Natural killer cell treated with Interleukin-12 subunit alpha and Interleukin-12 subunit beta and Interleukin-15 and Interleukin-18, amount 100 ng/mL, for 72 hours (primary cell): ENCODE results near the gene ALPI. TPM values are rescaled to one million over a fixed set of nuclear protein-coding genes. Genes with fewer than 3 reads are reported as not detected.
"Not testable (repeated sequence)": the region's sequence is repeated elsewhere in the genome, so short reads cannot be mapped to it uniquely, and the experiment has no call there.

Source experiments
- ATAC-seq, 2 donors: fragments of 150-1000 bp; cut with Tn5 transposase in 1 of 2; sonication (Bioruptor Pico), chemical (Tn5 transposase) in 1 of 2; 2 replicates each; pipeline ENCODE4 v1.10.0; 2021
- DNase-seq: peaks from one replicate; pipeline ENCODE4 v3.0.0; 2022; ENCODE audit warnings: low spot score
- H3K27ac Mint-ChIP-seq, 2 donors: 1 replicate in 1 of 2; 2 replicates in 1 of 2; pipeline ENCODE4 v1.8.0; 2022; ENCODE audit warnings: mixed read lengths in 2 of 2, mild to moderate bottlenecking in 1 of 2, moderate library complexity in 1 of 2
- H3K27me3 Mint-ChIP-seq, 2 donors: 1 replicate in 1 of 2; 2 replicates in 1 of 2; pipeline ENCODE4 v1.8.0; 2022; ENCODE audit warnings: mixed read lengths in 2 of 2
- H3K36me3 Mint-ChIP-seq: one replicate; pipeline ENCODE4 v1.8.0; 2022; ENCODE audit warnings: mixed read lengths
- H3K4me1 Mint-ChIP-seq, 2 donors: 1 replicate in 1 of 2; 2 replicates in 1 of 2; pipeline ENCODE4 v1.8.0; 2022; ENCODE audit warnings: low read depth in 2 of 2, mixed read lengths in 2 of 2, mild to moderate bottlenecking in 1 of 2
- H3K4me3 Mint-ChIP-seq: one replicate; pipeline ENCODE4 v1.8.0; 2022; ENCODE audit warnings: mixed read lengths
- H3K9me3 Mint-ChIP-seq: 2 replicates; pipeline ENCODE4 v1.8.0; 2022; ENCODE audit warnings: mixed read lengths
- total RNA-seq, 2 donors: library from RNA; stranded (reverse); gene quantifications; one replicate each; pipeline ENCODE4 v1.2.3, GENCODE V29; 2022

Gene ALPI
- total RNA-seq, 2 donors from 2014 or later = not detected

DNA sequence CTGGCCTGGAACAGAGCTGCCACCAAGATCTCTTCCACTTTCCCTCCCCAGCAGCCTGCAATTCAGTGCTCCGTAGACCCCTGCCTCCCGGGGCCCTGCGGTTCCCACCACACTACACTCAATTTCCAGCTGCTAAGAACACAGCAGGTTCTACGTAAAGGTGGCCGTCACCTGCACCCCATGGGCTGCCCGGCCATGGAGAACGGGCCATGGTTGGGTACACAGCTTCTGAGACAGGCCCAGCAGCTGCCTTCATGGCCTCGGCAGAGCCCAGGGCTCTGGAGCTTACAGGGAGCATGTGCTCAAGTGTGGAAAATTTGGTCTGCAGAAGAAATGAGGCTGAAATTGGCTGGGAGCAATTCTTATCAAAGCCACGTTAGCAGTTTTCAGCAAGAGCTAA is 22.3 kb upstream of the ALPI start:
- not testable (repeated sequence) for H3K27me3 Mint-ChIP-seq, H3K4me1 Mint-ChIP-seq, ATAC-seq, H3K9me3 Mint-ChIP-seq, H3K27ac Mint-ChIP-seq, H3K36me3 Mint-ChIP-seq, H3K4me3 Mint-ChIP-seq, DNase-seq

DNA sequence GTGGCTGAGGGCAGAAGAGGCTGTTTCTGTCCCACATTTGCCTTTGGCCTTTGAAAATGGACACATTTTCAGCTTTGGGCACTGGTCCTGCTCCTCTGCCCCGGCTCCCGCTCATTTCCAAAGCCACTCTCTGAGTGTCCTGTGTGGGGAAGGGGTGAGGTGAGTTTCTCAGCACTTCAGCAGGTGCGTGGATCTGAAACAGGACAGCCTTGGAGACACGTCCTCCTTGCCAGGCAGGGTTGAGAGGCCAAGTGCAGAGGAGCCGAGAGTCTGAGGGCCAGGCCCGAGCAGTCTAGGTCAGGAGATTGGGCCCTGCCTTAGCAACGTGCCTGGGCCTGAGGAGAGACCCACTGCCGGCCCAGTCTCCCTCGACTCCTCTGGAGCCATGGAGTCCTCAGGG is 21.9 kb upstream of the ALPI start:
- H3K27me3 Mint-ChIP-seq = no peaks in the 10 kb centered on the region
- no peak overlapping the region for H3K27ac Mint-ChIP-seq
- no peak for DNase-seq
- H3K4me3 Mint-ChIP-seq = no peak overlapping the region
- H3K9me3 Mint-ChIP-seq = no peaks in the 10 kb centered on the region
- H3K4me1 Mint-ChIP-seq = no peaks in the 10 kb centered on the region
- ATAC-seq = no peak
- no peaks in the 10 kb centered on the region for H3K36me3 Mint-ChIP-seq

DNA sequence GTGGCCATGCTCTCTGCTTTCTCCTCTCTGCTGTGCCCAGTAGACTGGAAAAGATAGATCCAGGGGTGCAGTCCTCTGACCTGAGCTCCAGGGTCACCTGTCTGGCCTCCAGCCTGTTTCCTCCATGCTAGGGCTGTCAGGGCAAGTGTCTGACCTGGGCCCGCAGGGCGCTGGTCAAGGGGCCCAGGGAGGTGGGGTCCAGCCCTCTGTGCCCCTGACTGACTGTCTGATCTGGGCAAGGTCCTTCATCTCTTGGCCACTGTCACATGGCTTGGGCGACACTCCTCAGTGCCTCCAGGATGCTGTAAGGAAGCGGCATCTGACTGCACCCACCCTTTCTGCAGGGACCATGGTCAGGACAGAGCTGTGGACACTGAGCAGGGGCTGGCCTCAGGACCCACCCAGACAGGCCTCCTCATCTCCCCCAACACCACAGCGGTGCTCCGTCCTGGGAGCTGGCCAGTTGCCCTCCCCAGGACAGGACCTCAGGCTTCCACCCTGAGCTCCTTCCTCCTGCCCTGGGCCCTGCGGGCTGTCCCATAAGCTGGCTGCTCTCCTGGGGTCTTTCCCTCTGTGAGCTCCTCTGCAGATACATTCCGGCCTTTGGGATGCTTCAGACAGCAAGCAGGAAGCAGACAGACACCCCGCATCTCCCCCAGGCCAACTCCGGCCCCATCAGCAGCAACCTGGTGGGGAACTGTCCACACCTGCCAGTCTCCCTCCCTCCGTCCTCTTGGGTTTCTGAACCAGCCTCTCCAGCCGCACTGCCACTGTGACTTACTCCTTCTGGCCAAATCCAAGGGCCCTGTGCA is 21.2 kb upstream of the ALPI start:
- ATAC-seq (no peak), DNase-seq (no peak)
- Mint-ChIP-seq H3K27ac (no peak overlapping the region), H3K9me3 (no peaks in the 10 kb centered on the region), H3K27me3 (peaks cover 0 to under 1% of the 10 kb centered on the region in 2 donors), H3K4me1 (peaks cover 0 to under 1% of the 10 kb centered on the region in 2 donors), H3K36me3 (no peaks in the 10 kb centered on the region), H3K4me3 (no peak overlapping the region)

DNA sequence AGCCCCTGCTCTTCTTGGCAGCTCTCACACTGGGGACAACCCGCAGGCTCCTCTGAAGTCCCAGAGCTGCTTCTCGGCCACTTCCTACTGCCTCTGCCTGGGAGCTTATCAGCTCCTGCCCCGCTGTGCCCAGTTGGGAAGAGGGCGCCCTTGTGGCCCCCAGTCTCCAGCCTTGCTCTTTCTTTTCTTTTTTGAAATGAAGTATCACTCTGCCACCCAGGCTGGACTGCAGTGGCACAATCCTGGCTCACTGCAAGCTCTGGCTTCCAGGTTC is 20.6 kb upstream of the ALPI start:
- Mint-ChIP-seq H3K36me3 (no peaks in the 10 kb centered on the region), H3K27ac (no peak overlapping the region), H3K4me3 (no peak overlapping the region), H3K27me3 (peaks cover 0 to 2% of the 10 kb centered on the region in 2 donors), H3K9me3 (no peaks in the 10 kb centered on the region), H3K4me1 (peaks cover 0 to 2% of the 10 kb centered on the region in 2 donors)
- DNase-seq = no peak
- ATAC-seq = no peak

DNA sequence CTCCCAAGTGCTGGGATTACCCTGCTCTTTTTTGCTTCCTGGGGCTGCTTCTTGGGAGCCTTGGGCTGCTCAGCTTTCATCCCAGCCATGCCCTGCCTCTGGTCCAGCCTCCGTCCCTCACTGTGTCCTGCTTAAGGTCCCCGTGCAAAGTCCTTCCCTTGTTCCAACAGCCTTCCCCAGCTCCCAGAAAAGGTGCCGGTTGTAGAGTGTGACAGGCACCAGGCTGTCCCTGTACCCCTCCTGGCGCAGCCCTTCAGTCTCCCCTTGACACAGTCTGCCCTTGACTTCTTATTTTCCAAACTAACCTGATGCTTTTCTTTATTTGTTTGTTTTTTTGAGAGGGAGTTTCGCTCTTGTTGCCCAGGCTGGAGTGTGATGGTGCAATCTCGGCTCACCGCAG is 20.1 kb upstream of the ALPI start:
- peaks cover 0 to 2% of the 10 kb centered on the region in 2 donors for H3K27me3 Mint-ChIP-seq
- H3K4me1 Mint-ChIP-seq = peaks cover 0 to 5% of the 10 kb centered on the region in 2 donors
- DNase-seq (no peak), ATAC-seq (no peak)
- H3K36me3 Mint-ChIP-seq = no peaks in the 10 kb centered on the region
- H3K4me3 Mint-ChIP-seq = no peak overlapping the region
- no peaks in the 10 kb centered on the region for H3K9me3 Mint-ChIP-seq
- H3K27ac Mint-ChIP-seq = no peak overlapping the region

DNA sequence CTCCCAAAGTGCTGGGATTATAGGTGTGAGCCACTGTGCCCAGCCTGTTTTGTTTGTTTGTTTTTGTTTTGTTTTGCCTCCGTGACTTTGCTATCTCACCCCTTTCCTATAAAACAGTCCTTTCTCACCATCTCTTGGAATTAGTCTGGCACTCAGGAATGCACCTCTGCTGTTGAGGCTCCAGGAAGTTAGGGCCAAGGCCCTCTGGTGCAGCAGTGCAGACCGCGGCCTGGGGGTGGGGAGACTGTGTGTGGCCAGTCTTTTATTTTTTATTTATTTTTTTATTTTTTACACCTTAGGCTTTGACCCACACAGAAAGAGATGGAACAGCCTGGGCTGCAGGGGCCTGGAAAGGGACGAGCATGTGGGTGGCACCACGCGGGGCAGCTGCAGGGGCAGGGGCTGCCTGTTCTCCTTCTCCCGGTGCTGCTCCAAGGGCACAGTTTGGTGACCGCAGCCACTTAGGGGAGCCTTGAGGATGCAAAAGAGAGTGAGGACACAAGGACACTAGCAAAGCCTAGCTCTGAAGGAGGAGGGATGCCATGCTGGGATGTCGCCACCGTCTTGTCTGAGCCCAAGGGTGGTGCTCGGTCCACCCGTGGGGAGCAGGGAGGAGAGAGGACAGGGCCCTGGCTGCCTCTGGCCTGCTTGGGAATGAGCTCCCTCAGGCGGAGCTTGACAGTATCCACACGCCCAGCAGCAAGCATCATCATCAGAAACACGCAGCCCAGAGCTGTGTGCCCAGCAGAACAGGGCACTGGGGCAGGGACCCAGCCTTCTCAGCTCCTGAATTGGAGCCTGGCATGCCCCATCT is 19.4 kb upstream of the ALPI start:
- no peaks in the 10 kb centered on the region for H3K9me3 Mint-ChIP-seq
- DNase-seq (no peak), ATAC-seq (no peak)
- H3K27ac Mint-ChIP-seq = no peak overlapping the region
- H3K27me3 Mint-ChIP-seq = peaks cover 0 to 2% of the 10 kb centered on the region in 2 donors
- H3K36me3 Mint-ChIP-seq = no peaks in the 10 kb centered on the region
- H3K4me1 Mint-ChIP-seq = peaks cover 0 to 5% of the 10 kb centered on the region in 2 donors
- H3K4me3 Mint-ChIP-seq = no peak overlapping the region

DNA sequence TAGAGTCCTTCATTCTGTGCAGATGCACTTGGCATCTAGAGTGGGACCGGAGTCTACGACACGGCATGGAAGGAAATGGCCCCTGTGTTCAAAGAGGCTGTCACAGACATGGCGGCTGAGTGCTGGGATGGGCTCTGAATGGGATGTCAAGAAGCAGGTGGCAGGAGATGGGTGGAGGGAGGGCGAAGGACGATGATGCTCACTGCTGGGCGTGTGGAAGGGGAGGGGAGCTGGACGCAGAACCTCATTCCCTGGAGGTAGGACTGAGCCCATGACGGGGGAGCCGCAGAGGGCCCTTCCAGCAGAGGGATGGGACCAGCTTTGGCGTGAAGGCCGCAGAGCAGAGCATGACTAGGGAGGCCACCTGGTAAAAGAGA is 18.8 kb upstream of the ALPI start:
- Mint-ChIP-seq H3K27ac (no peak overlapping the region), H3K4me3 (no peak overlapping the region), H3K9me3 (no peaks in the 10 kb centered on the region), H3K27me3 (peaks cover 0 to 2% of the 10 kb centered on the region in 2 donors), H3K36me3 (no peaks in the 10 kb centered on the region), H3K4me1 (peaks cover 0 to 5% of the 10 kb centered on the region in 2 donors)
- DNase-seq (no peak), ATAC-seq (no peak)

DNA sequence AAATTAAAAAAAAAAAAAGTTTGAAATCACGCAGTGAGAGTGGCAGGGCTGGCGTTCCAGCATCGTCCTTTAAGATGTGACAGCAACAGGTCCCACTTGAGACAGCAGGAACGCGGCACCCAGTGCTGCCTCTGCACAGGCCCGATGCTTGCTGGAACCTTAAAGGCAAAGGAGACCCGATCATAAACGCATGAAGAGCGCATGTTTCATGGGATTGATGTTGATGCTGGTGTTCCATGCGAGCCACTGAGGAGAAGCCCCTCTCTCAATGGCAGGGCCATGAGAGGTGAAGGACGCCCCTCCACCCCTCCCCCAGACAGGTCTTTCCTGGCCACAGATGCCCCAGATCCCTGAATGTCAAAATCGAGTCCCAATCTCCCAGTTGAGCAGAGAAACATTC is 17.9 kb upstream of the ALPI start:
- H3K9me3 Mint-ChIP-seq = no peaks in the 10 kb centered on the region
- no peak overlapping the region for H3K4me3 Mint-ChIP-seq
- H3K27me3 Mint-ChIP-seq = peaks cover 0 to 2% of the 10 kb centered on the region in 2 donors
- H3K27ac Mint-ChIP-seq = no peak overlapping the region
- DNase-seq = no peak
- peaks cover 0 to 5% of the 10 kb centered on the region in 2 donors for H3K4me1 Mint-ChIP-seq
- ATAC-seq = no peak
- no peaks in the 10 kb centered on the region for H3K36me3 Mint-ChIP-seq

DNA sequence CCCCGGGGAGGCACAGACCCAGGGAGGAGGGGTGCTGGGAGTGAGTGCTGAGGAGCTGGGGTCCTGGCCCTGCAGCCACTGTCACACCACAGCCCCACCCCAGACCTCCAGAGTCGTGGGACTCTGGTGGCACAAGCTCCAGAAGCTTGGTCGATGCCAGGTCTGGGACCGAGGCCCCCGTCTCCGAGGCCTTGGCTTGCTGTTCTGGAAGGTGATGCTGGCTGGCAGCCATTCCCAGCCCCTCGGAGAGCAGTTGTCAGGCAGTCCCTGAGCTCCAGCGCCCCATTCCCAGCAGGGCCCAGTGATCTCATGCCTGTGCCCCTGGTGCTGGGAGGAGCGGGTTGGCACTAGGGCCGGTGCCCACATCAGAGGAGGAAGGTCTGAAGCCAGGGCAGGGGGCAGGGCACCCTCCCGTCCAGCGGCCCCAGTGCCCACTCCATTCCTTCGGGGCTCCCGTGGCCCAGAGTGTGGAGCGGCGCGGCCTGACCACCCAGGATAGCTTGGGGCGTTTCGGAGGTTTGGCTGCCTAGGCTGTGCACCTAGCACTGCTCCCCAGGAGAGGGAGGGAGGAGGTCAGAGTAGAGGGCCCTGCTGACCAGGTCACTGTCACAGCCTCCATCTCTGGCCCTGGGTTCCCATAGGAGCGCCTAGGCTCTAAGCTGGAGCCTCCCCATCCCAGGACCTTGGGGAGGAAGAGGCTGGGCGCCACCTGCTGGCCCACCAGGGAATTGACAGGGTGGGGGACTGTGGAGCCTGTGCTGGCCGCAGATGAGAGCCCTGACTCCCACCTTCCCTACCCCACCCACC is 16.8 kb upstream of the ALPI start:
- peak; percentile 39 for DNase-seq
- no peak overlapping the region for H3K4me3 Mint-ChIP-seq
- no peak for ATAC-seq
- H3K27ac Mint-ChIP-seq = no peak overlapping the region
- peaks cover 0 to 2% of the 10 kb centered on the region in 2 donors for H3K27me3 Mint-ChIP-seq
- no peaks in the 10 kb centered on the region for H3K9me3 Mint-ChIP-seq
- no peaks in the 10 kb centered on the region for H3K36me3 Mint-ChIP-seq
- peaks cover 0 to 5% of the 10 kb centered on the region in 2 donors for H3K4me1 Mint-ChIP-seq

DNA sequence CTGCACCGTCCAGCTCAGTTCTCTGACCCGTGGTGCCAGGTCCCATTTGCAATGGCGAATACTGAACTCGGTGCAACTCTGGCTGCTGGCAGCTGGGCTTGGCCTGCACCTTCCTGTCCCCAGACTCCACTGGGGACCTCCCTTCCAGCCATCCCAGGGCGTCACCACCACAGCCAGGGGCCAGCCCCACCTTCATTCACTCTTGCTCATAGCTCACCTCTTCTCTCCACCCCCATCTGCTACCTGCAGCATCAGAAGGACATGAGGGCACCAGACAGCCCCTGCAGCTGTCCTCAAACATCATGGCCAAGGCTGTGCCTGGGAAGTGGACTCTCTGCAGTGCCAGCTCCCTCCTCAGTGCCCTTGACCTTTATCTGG is 16.2 kb upstream of the ALPI start:
- DNase-seq = peak; percentile 28
- Mint-ChIP-seq H3K27me3 (peaks cover 0 to 2% of the 10 kb centered on the region in 2 donors), H3K36me3 (no peaks in the 10 kb centered on the region), H3K4me1 (peaks cover 0 to 5% of the 10 kb centered on the region in 2 donors), H3K27ac (no peak overlapping the region), H3K4me3 (no peak overlapping the region), H3K9me3 (no peaks in the 10 kb centered on the region)
- no peak for ATAC-seq

DNA sequence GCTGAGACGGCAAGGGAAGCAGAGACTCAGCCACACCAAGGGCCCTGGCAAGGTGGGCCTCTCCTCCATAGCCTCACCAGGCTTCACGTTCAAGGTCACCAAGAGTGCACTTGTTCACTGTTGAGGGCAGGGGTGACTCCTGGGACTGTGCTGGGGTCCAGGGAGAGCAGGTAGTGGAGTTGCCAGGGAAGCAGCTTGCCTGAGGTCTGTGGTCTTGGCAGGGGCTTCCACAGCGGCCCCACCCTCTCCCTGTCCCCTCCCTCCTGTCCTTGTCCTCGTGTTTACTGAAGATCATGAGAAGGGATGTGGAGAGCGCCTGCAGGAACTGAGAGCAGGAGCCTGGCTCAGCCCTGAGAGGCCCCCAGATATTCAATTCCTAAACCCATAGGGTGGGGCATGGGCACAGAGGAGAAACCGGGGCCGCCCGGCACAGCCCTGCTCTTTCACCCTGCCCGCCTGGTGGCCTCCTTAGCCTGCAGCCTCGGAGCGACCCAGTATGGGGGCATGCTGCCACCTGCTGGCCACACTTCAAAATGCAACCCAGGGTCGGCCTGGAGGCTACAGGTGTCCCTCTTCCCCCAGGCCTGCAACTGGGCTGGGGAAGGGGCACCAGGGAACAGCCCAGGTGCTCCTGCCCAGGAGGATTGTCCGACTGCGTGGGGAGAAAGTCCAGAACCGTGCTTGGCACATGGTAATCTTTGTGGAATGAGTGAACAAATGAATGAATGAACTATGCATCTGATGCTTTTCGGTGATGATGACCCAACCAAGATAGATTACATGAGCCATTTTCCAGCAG is 15.5 kb upstream of the ALPI start:
- ATAC-seq (peak; percentile 80 to 84), DNase-seq (peak; percentile 85)
- H3K4me3 Mint-ChIP-seq, H3K27me3 Mint-ChIP-seq, H3K27ac Mint-ChIP-seq, H3K4me1 Mint-ChIP-seq, H3K36me3 Mint-ChIP-seq, H3K9me3 Mint-ChIP-seq: not testable (repeated sequence)

DNA sequence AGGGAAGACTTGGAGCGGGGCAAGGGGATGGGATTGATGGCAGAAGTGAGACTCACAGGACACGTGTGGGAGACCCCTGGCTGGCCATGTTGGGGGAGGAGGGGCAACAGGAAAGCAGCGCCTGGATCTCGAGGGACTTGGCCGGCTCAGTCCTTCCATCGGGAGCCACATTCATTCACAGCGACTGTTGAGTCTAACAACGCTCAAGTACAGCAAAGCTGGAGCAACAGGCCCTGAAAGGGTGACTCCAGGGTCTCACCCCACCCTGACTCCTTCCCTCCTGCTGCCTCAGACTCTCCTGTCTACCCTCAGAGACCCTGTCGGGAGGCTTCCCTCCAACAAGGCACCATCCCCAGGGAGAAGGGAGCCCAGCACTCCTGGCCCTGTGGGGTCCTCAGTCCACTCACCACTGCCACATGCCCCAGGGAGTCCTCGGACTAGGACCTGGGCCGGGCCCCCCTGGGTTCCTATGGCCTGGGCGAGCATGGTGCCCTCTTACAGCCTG is 14.8 kb upstream of the ALPI start:
- H3K9me3 Mint-ChIP-seq = no peaks in the 10 kb centered on the region
- H3K27me3 Mint-ChIP-seq = peaks cover 0 to 2% of the 10 kb centered on the region in 2 donors
- ATAC-seq (no peak), DNase-seq (peak; percentile 41)
- no peak overlapping the region for H3K27ac Mint-ChIP-seq
- H3K4me1 Mint-ChIP-seq = peaks cover 0 to 5% of the 10 kb centered on the region in 2 donors
- no peak overlapping the region for H3K4me3 Mint-ChIP-seq
- H3K36me3 Mint-ChIP-seq = no peaks in the 10 kb centered on the region

DNA sequence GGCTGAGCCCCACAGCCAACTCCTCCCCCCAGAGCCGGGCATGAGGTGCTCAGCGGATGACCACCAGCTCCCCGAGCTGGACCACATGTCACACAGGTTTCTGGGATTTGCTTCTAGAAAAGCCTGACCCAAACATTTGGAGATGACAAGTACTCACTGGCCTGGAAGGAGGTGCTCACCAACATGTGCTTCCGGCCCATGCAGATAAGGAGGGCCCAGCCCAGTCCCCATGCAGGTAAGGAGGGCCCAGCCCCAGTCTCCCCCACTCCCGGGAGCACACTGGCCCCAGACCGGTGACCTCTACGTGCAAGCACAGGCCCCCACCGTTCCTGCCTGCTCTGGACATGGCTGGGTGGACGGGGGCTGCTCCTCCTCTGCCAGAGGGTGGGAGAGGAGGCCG is 14.0 kb upstream of the ALPI start:
- H3K9me3 Mint-ChIP-seq, ATAC-seq, H3K27ac Mint-ChIP-seq, H3K4me3 Mint-ChIP-seq, H3K36me3 Mint-ChIP-seq, H3K4me1 Mint-ChIP-seq, DNase-seq, H3K27me3 Mint-ChIP-seq: not testable (repeated sequence)
